HG03175 (cell line): ENCODE data around the gene SFN.

Experiments used
- ATAC-seq: cut with Tn5 transposase; IDR thresholded peaks from one replicate; pipeline ENCODE4 v1.9.1; 2021; ENCODE audit warnings: mild to moderate bottlenecking, moderate library complexity; ENCODE audit not compliant: unreplicated experiment

SFN gene

GRCh38 chr1:26910343-26911160 lies 47.6 kb downstream of the SFN start:
- ATAC-seq = no peak

- no peak for ATAC-seq
Observed at GRCh38 chr1:26911399-26912146, 48.6 kb downstream of the SFN start.

GRCh38 chr1:26912147-26912490 lies 49.2 kb downstream of the SFN start:
- no peak for ATAC-seq

- ATAC-seq = no peak
Observed at GRCh38 chr1:26913389-26913753, 50.4 kb downstream of the SFN start.
